AG04450 (cell line): Measurements from ENCODE around the gene TNFSF4. TPM values are rescaled to one million over a fixed set of nuclear protein-coding genes. Genes with fewer than 3 reads are reported as not detected.

Experiments used
- CTCF ChIA-PET: fragments of 300-600, 350-600 bp; formaldehyde crosslinking; extraction: SDS; loops from one replicate; lab custom pipeline; 2022; ENCODE audit warnings: antibody characterized with exemption, inconsistent platforms; lab: Charles Lee
- POLR2A ChIA-PET: fragments of 350-600 bp; formaldehyde crosslinking; extraction: SDS; loops from one replicate; lab custom pipeline; 2021; ENCODE audit warnings: antibody characterized with exemption, inconsistent platforms; lab: Yijun Ruan, JAX
- DNase-seq: peaks from one replicate; pipeline ENCODE4 v3.0.0-alpha.2; 2011; ENCODE audit warnings: low read depth, low spot score
- H3K27ac ChIP-seq: one replicate; pipeline ENCODE4 v1.5.1; 2012; ENCODE audit warnings: low read depth, low read length, control low read depth
- H3K27me3 ChIP-seq: one replicate; pipeline ENCODE4 v1.6.0; 2012; ENCODE audit warnings: low read length; ENCODE audit not compliant: control insufficient read depth, insufficient read depth
- H3K4me3 ChIP-seq: 2 replicates; pipeline ENCODE4 v1.5.1; 2011; ENCODE audit warnings: mild to moderate bottlenecking, low read depth, low read length, control low read depth
- H3K9me3 ChIP-seq: 2 replicates; pipeline ENCODE4 v1.5.1; 2012; ENCODE audit warnings: low read length; ENCODE audit not compliant: control insufficient read depth, insufficient read depth
- polyA plus RNA-seq: library from polyadenylated mRNA; depleted of rRNA; stranded (reverse); fragments of >200 nt; gene quantifications from 2 replicates; pipeline ENCODE4 v1.2.3, GENCODE V29; 2011
- TF ChIP-seq, protein P1 (sequence below): IDR thresholded peaks from 2 replicates; pipeline ENCODE4 v1.5.1; 2011; ENCODE audit warnings: low read depth, low read length, control low read depth, inconsistent platforms

The TNFSF4 gene
- polyA plus RNA-seq, 1 experiment, result 28.5 TPM

GRCh38 chr1:173248247-173248940 is 41.3 kb upstream of the TNFSF4 start:
- ChIA-PET POLR2A (no interaction called here), CTCF (interaction anchor here (1.2 to 1.8 kb wide), 3 partner anchors 20 to 504 kb away, joined by 3 to 5 read pairs (median 4); no protein-coding TSS in a partner anchor)
- Histone ChIP-seq H3K4me3 (no peak overlapping the region), H3K27ac (no peak overlapping the region), H3K9me3 (no peaks in the 10 kb centered on the region; the same call in 1 of the 2 replicates), H3K27me3 (no peaks in the 10 kb centered on the region)
- TF ChIP-seq, protein P1, sequence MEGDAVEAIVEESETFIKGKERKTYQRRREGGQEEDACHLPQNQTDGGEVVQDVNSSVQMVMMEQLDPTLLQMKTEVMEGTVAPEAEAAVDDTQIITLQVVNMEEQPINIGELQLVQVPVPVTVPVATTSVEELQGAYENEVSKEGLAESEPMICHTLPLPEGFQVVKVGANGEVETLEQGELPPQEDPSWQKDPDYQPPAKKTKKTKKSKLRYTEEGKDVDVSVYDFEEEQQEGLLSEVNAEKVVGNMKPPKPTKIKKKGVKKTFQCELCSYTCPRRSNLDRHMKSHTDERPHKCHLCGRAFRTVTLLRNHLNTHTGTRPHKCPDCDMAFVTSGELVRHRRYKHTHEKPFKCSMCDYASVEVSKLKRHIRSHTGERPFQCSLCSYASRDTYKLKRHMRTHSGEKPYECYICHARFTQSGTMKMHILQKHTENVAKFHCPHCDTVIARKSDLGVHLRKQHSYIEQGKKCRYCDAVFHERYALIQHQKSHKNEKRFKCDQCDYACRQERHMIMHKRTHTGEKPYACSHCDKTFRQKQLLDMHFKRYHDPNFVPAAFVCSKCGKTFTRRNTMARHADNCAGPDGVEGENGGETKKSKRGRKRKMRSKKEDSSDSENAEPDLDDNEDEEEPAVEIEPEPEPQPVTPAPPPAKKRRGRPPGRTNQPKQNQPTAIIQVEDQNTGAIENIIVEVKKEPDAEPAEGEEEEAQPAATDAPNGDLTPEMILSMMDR, result no peak
- DNase-seq, result no peak

GRCh38 chr1:173245892-173246291 is 38.8 kb upstream of the TNFSF4 start:
- ChIA-PET POLR2A (no interaction called here), CTCF (interaction anchor here (1.2 to 1.7 kb wide), 2 partner anchors 9 to 501 kb away, joined by 3 to 10 read pairs; no protein-coding TSS in a partner anchor)
- Histone ChIP-seq H3K27ac (no peak overlapping the region), H3K27me3 (no peaks in the 10 kb centered on the region), H3K4me3 (no peak overlapping the region), H3K9me3 (peaks cover 3% of the 10 kb centered on the region)
- DNase-seq, result no peak
- TF ChIP-seq, protein P1, result no peak

DNA sequence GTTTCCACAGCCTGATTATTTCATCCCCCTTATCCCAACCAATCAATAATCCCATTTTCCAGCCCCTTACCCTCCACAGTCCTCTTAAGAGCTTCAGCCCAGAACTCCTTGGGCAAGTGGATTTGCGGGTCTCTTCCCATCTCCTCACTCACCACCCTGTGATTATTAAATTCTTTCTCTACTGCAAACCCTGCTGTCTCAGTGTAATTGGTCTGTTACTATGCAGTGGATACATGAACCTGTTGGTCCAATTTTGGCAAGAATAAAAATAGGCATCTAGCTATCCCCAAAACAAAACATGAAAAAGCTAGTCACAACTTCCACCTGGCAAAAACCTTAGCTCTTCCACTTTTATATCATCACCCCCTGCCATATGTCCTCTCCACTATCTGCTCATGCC is 36.2 kb upstream of the TNFSF4 start:
- TF ChIP-seq, protein P1, result no peak
- Histone ChIP-seq H3K4me3 (no peak overlapping the region), H3K27me3 (no peaks in the 10 kb centered on the region), H3K27ac (no peak overlapping the region), H3K9me3 (peaks cover 3% of the 10 kb centered on the region)
- CTCF ChIA-PET, result interaction anchor here (1.1 to 1.3 kb wide), 2 partner anchors 10 to 12 kb away, joined by 5 read pairs; no protein-coding TSS in a partner anchor
- DNase-seq, result no peak
- POLR2A ChIA-PET, result no interaction called here

DNA sequence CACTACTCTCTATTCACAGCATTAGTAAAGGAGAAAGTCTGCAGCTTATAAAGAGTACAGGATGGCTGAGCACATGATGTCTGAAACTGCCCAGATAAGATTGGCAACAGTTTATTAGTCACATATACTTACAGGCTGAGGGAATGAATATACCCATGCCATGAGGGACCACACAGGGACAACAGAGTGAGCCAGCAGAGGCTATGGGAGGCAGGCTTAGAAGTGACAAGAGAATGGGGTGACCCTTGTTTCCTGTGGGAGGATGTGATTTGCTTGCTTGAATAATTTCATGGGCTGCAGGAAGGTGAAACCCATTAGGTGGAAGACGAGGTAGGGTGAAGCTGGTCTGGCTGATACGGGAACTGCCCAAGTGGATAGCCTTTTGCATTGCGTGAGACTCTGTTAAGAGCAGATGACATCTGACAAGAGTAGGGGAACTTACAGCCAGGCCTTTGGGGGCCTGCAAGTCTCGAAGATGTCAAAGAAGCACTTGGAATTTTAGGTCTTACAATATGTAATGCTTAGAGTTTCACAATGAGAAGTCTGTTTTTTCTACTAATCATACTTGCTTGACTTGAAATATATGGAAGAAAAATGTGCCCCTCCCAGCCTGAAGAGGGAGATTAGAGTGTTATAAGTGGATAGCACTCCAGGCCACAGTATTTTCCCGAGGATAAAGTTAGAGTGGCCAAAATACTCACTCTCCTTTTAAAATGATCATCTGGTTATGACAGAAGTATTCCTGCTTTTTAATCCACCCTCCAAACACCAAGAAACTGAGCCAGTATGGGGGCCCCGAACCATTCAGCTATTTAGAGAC is 34.6 kb upstream of the TNFSF4 start:
- ChIA-PET POLR2A (no interaction called here), CTCF (interaction anchor here (0.7 kb wide), 1 partner anchor 13 kb away, joined by 3 read pairs; no protein-coding TSS in a partner anchor)
- H3K27me3 ChIP-seq, result no peaks in the 10 kb centered on the region
- DNase-seq, result no peak
- peaks cover 3% of the 10 kb centered on the region for H3K9me3 ChIP-seq
- H3K4me3 ChIP-seq, result no peak overlapping the region
- no peak overlapping the region for H3K27ac ChIP-seq
- TF ChIP-seq, protein P1, result no peak
